HG03045 (cell line): ENCODE measurements around the gene PRKCG.

ENCODE experiments used
- ATAC-seq: cut with Tn5 transposase; IDR thresholded peaks from one replicate; pipeline ENCODE4 v1.9.1; 2021; ENCODE audit warnings: mild to moderate bottlenecking, moderate library complexity; ENCODE audit not compliant: unreplicated experiment

PRKCG gene

GRCh38 chr19:53897459-53897858, 15.5 kb downstream of the PRKCG start:
- ATAC-seq = no peak

- ATAC-seq = no peak
Measured at GRCh38 chr19:53898166-53898565, 16.2 kb downstream of the PRKCG start.

- ATAC-seq = no peak
Measured at GRCh38 chr19:53898636-53899341, 16.8 kb downstream of the PRKCG start.

- ATAC-seq = no peak
Measured at GRCh38 chr19:53900191-53900860, 18.3 kb downstream of the PRKCG start.

- no peak for ATAC-seq
Measured at GRCh38 chr19:53903055-53903680, 21.2 kb downstream of the PRKCG start.

- ATAC-seq = no peak
Measured at GRCh38 chr19:53904909-53905308, 22.9 kb downstream of the PRKCG start.

GRCh38 chr19:53905787-53906186, 23.8 kb downstream of the PRKCG start:
- ATAC-seq = no peak

- ATAC-seq = no peak
Measured at GRCh38 chr19:53906211-53907192, 24.5 kb downstream of the PRKCG start.

- no peak for ATAC-seq
Measured at GRCh38 chr19:53907193-53907581, 25.2 kb downstream of the PRKCG start.

GRCh38 chr19:53907690-53908089, 25.7 kb downstream of the PRKCG start:
- ATAC-seq = no peak

GRCh38 chr19:53908106-53908934, 26.3 kb downstream of the PRKCG start:
- ATAC-seq = no peak

- ATAC-seq = no peak
Measured at GRCh38 chr19:53908935-53909415, 27.0 kb downstream of the PRKCG start, which contains the start of gene CACNG7. CACNG7 (plus strand) TSS chr19:53909278; CDS start chr19:53912832, 3,554 bp downstream.

- ATAC-seq = no peak
Measured at GRCh38 chr19:53909471-53910169, 27.6 kb downstream of the PRKCG start.

- no peak for ATAC-seq
Measured at GRCh38 chr19:53910170-53910518, 28.1 kb downstream of the PRKCG start.

GRCh38 chr19:53912653-53913052, 30.7 kb downstream of the PRKCG start:
- ATAC-seq = no peak

GRCh38 chr19:53915000-53915399, 33.0 kb downstream of the PRKCG start:
- no peak for ATAC-seq

- no peak for ATAC-seq
Measured at GRCh38 chr19:53916004-53916403, 34.0 kb downstream of the PRKCG start.

GRCh38 chr19:53917356-53917755, 35.4 kb downstream of the PRKCG start:
- no peak for ATAC-seq

- no peak for ATAC-seq
Measured at GRCh38 chr19:53927739-53928138, 45.7 kb downstream of the PRKCG start.
